Mesenchymal stem cell (in vitro differentiated cells and primary cell): ENCODE results near the gene ACSL3.

Source experiments
- DNase-seq: peaks from one replicate; pipeline ENCODE4 v3.0.0-alpha.2; 2013
- H2AFZ ChIP-seq: one replicate; pipeline ENCODE4 v1.6.1; 2013; ENCODE audit warnings: low read depth, mild to moderate bottlenecking, control low read depth, inconsistent platforms, low read length, moderate library complexity
- H2AK5ac ChIP-seq: 2 replicates; pipeline ENCODE4 v1.6.1; 2013; ENCODE audit warnings: low read length, moderate library complexity, mild to moderate bottlenecking, inconsistent platforms; ENCODE audit not compliant: severe bottlenecking
- H2BK120ac ChIP-seq: one replicate; pipeline ENCODE4 v1.6.1; 2013; ENCODE audit warnings: low read depth, mild to moderate bottlenecking, inconsistent platforms, low read length, moderate library complexity
- H2BK12ac ChIP-seq, 2 experiments: one replicate each; pipeline ENCODE4 v1.6.1; 2013; ENCODE audit warnings: inconsistent platforms in 2 of 2, low read length in 2 of 2, mild to moderate bottlenecking in 2 of 2, moderate library complexity in 2 of 2, control low read depth in 1 of 2
- H2BK15ac ChIP-seq: one replicate; pipeline ENCODE4 v1.6.1; 2013; ENCODE audit warnings: mild to moderate bottlenecking, low read depth, inconsistent platforms; ENCODE audit not compliant: poor library complexity, severe bottlenecking
- H2BK5ac ChIP-seq: 2 replicates; pipeline ENCODE4 v1.6.1; 2013; ENCODE audit warnings: low read depth, mild to moderate bottlenecking, low read length, control low read depth, inconsistent platforms; ENCODE audit not compliant: poor library complexity, severe bottlenecking
- H3K14ac ChIP-seq, 2 experiments: one replicate each; pipeline ENCODE4 v1.6.1; 2013; ENCODE audit warnings: inconsistent platforms in 2 of 2, low read length in 2 of 2, control low read depth in 1 of 2, mild to moderate bottlenecking in 1 of 2, moderate library complexity in 1 of 2
- H3K18ac ChIP-seq, 2 experiments: one replicate each; pipeline ENCODE4 v1.6.1; 2013; ENCODE audit warnings: inconsistent platforms in 2 of 2, low read length in 2 of 2, control low read depth in 1 of 2, low read depth in 1 of 2, mild to moderate bottlenecking in 1 of 2
- H3K23ac ChIP-seq, 2 experiments: one replicate each; pipeline ENCODE4 v1.6.1; 2013; ENCODE audit warnings: inconsistent platforms in 2 of 2, low read length in 2 of 2, mild to moderate bottlenecking in 2 of 2, moderate library complexity in 2 of 2, control low read depth in 1 of 2
- H3K27ac ChIP-seq: 2 replicates; pipeline ENCODE4 v1.5.1; 2013; ENCODE audit warnings: mild to moderate bottlenecking, moderate library complexity, low read length, control low read depth, inconsistent platforms; ENCODE audit not compliant: poor library complexity, severe bottlenecking
- H3K27me3 ChIP-seq, 2 experiments: 2 replicates each; pipeline versions ENCODE4 v1.6.1 to v1.7.0; 2013; ENCODE audit warnings: low read length in 2 of 2, mild to moderate bottlenecking in 2 of 2, moderate library complexity in 2 of 2, control low read depth in 1 of 2, inconsistent platforms in 1 of 2; ENCODE audit not compliant: control insufficient read depth in 1 of 2, insufficient read depth in 1 of 2
- H3K36me3 ChIP-seq, 2 experiments: 2 replicates each; pipeline versions ENCODE4 v1.6.1 to v1.7.0; 2013; ENCODE audit warnings: low read length in 2 of 2, control low read depth in 1 of 2, inconsistent platforms in 1 of 2, low read depth in 1 of 2, mild to moderate bottlenecking in 1 of 2; ENCODE audit not compliant: insufficient read depth in 2 of 2, control insufficient read depth in 1 of 2
- H3K4ac ChIP-seq, 2 experiments: one replicate each; pipeline ENCODE4 v1.6.1; 2013; ENCODE audit warnings: inconsistent platforms in 2 of 2, low read length in 2 of 2, mild to moderate bottlenecking in 2 of 2, moderate library complexity in 2 of 2, control low read depth in 1 of 2, low read depth in 1 of 2
- H3K4me1 ChIP-seq: 2 replicates; pipeline ENCODE4 v1.6.1; 2013; ENCODE audit warnings: low read depth, low read length, control low read depth; ENCODE audit not compliant: control insufficient read depth, insufficient read depth
- H3K4me2 ChIP-seq: 2 replicates; pipeline ENCODE4 v1.6.1; 2013; ENCODE audit warnings: low read length, mild to moderate bottlenecking, inconsistent platforms; ENCODE audit not compliant: poor library complexity, severe bottlenecking
- H3K4me3 ChIP-seq, 2 experiments: 2 replicates each; pipeline versions ENCODE4 v1.5.1 to v1.7.0; 2013; ENCODE audit warnings: low read length in 2 of 2, mild to moderate bottlenecking in 2 of 2, control low read depth in 1 of 2, low read depth in 1 of 2; ENCODE audit not compliant: insufficient read depth in 1 of 2
- H3K79me1 ChIP-seq: replicated peaks from 2 replicates; pipeline ENCODE4 v1.6.1; 2013; ENCODE audit warnings: mild to moderate bottlenecking, control low read depth, low read length, inconsistent platforms; ENCODE audit not compliant: poor library complexity, severe bottlenecking
- H3K9ac ChIP-seq: 2 replicates; pipeline ENCODE4 v1.7.0; 2013; ENCODE audit warnings: mild to moderate bottlenecking, low read length, moderate library complexity
- H3K9me3 ChIP-seq: 2 replicates; pipeline ENCODE4 v1.7.0; 2013; ENCODE audit warnings: mild to moderate bottlenecking, low read length; ENCODE audit not compliant: control insufficient read depth
- H4K8ac ChIP-seq: one replicate; pipeline ENCODE4 v1.6.1; 2013; ENCODE audit warnings: inconsistent platforms, mild to moderate bottlenecking, low read length, moderate library complexity
- H4K91ac ChIP-seq: one replicate; pipeline ENCODE4 v1.6.1; 2013; ENCODE audit warnings: mild to moderate bottlenecking, low read length, inconsistent platforms
- WGBS: methylation state at CpG from one replicate; pipeline ENCODE4 v1.1.7; 2013; ENCODE audit warnings: mixed read lengths; 5-methylcytosine and 5-hydroxymethylcytosine counted together

Gene ACSL3

DNA sequence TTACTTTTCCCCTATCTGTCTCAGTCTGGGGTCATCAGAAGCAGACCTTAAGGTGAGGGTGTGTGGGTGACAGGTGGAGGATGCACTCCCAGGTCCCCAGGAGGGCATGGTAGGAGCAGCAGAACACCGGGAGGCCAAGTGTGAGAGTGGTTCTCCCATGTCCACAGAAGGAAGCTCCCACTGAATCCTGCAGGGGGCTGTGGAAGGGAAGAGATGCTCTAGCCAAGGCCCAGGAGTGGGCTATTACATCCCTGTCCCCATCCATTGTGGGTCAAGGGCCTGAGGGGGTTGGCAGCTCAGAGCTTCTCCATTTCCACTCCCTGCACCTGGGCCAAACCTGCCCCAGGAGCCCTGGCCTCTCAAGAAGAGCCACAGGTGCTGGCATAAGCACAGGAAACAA lies 104.7 kb downstream of the ACSL3 start:
- H3K4me2 ChIP-seq = no peak overlapping the region
- no peak for DNase-seq
- peak overlapping the region; percentile 33 for H2AK5ac ChIP-seq
- H3K18ac ChIP-seq = no peak overlapping the region
- no peak overlapping the region for H2AFZ ChIP-seq
- H3K23ac ChIP-seq = no peak overlapping the region
- H3K4ac ChIP-seq = no peak overlapping the region
- H4K8ac ChIP-seq = no peak overlapping the region
- no peaks in the 10 kb centered on the region for H3K9me3 ChIP-seq
- peak overlapping the region in 1 of 2 experiments; percentile 63 for H2BK12ac ChIP-seq
- no peak overlapping the region for H3K9ac ChIP-seq
- no peak overlapping the region for H3K27ac ChIP-seq
- H3K79me1 ChIP-seq = no peaks in the 10 kb centered on the region
- H2BK120ac ChIP-seq = no peak overlapping the region
- H3K4me1 ChIP-seq = no peaks in the 10 kb centered on the region
- H3K4me3 ChIP-seq = no peak overlapping the region
- WGBS = 100% methylated on average over 1 of the region's 1 CpG
- H3K36me3 ChIP-seq = peaks cover 0 to 3% of the 10 kb centered on the region in 2 experiments
- no peak overlapping the region for H2BK15ac ChIP-seq
- no peak overlapping the region for H4K91ac ChIP-seq
- no peak overlapping the region for H3K14ac ChIP-seq
- no peaks in the 10 kb centered on the region for H3K27me3 ChIP-seq
- H2BK5ac ChIP-seq = no peak overlapping the region

DNA sequence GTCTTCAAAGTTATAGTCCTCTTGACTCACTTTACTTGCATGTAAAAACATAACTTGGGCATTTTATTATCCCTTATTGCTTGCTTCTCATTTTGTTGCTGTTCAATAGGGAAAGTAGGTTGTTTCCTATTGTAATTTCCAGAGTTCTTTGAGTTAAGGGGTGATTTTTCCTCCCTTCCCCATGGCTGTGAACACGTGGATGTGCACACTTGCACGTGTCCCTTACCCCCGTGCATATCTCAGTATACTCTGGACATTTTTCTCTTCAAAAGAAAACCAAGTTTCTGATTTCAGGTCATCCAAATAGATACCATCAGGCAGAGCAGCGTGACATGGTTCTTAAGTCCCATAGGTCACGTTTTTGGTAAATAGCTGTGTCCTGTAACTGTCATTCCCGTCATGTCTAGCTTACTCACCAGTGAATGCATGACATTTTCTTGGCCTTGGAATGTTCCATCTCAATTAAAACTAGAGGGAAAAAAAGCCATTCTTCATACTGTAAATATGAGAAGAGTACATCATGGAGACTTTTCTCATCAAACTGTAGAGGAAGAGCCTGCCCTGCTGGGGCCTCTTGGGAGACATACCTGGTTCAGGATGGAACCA lies 107.8 kb downstream of the ACSL3 start:
- H3K14ac ChIP-seq = no peak overlapping the region
- H3K4me1 ChIP-seq = peaks cover 5% of the 10 kb centered on the region

DNA sequence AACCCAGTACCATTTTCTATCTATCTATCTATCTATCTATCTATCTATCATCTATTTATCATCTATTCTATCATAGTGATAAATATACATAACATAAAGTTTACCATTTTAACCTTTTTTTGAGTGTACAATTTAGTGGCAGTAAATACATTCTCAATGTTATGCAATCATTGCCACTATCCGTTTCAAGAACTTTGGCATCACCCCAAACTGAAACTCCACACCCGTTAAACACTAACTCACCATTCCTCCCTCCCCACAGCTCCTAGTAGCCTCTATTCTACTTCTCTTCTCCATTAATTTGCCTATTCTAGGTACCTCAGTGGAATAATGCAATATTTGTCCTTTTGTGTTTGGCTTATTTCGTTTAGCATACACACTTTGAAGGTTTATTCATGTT lies 108.7 kb downstream of the ACSL3 start:
- Histone ChIP-seq H3K27ac (no peak overlapping the region), H3K4me3 (no peak overlapping the region), H3K9me3 (no peaks in the 10 kb centered on the region), H2BK120ac (no peak overlapping the region), H2AK5ac (no peak overlapping the region), H3K23ac (no peak overlapping the region), H3K4me1 (peaks cover 5% of the 10 kb centered on the region), H4K91ac (no peak overlapping the region), H2BK12ac (no peak overlapping the region), H3K4me2 (no peak overlapping the region), H3K36me3 (peaks cover 0 to 3% of the 10 kb centered on the region in 2 experiments), H3K4ac (no peak overlapping the region), H3K14ac (no peak overlapping the region), H4K8ac (no peak overlapping the region), H2BK5ac (no peak overlapping the region), H2BK15ac (no peak overlapping the region), H3K27me3 (peaks cover 0 to 3% of the 10 kb centered on the region in 2 experiments), H3K18ac (no peak overlapping the region), H2AFZ (no peak overlapping the region), H3K9ac (no peak overlapping the region), H3K79me1 (no peaks in the 10 kb centered on the region)
- WGBS = 76% methylated on average over 2 of the region's 3 CpGs
- no peak for DNase-seq

More for the DNA sequence above, 107.8 kb downstream of the ACSL3 start:
- no peak overlapping the region for H4K8ac ChIP-seq
- no peaks in the 10 kb centered on the region for H3K9me3 ChIP-seq
- peaks cover 0 to 3% of the 10 kb centered on the region in 2 experiments for H3K36me3 ChIP-seq
- no peak overlapping the region for H3K9ac ChIP-seq
- no peak overlapping the region for H3K27ac ChIP-seq
- no peaks in the 10 kb centered on the region for H3K79me1 ChIP-seq
- H3K4ac ChIP-seq = no peak overlapping the region
- no peak overlapping the region for H2BK12ac ChIP-seq
- H2BK5ac ChIP-seq = no peak overlapping the region
- H2BK120ac ChIP-seq = no peak overlapping the region
- H3K4me2 ChIP-seq = no peak overlapping the region
- H2AFZ ChIP-seq = no peak overlapping the region
- H3K23ac ChIP-seq = no peak overlapping the region
- H3K18ac ChIP-seq = no peak overlapping the region
- peaks cover 0 to 3% of the 10 kb centered on the region in 2 experiments for H3K27me3 ChIP-seq
- H4K91ac ChIP-seq = no peak overlapping the region
- DNase-seq = no peak
- no peak overlapping the region for H3K4me3 ChIP-seq
- no peak overlapping the region for H2BK15ac ChIP-seq
- 93% methylated on average over 6 of the region's 6 CpGs for WGBS
- no peak overlapping the region for H2AK5ac ChIP-seq

DNA sequence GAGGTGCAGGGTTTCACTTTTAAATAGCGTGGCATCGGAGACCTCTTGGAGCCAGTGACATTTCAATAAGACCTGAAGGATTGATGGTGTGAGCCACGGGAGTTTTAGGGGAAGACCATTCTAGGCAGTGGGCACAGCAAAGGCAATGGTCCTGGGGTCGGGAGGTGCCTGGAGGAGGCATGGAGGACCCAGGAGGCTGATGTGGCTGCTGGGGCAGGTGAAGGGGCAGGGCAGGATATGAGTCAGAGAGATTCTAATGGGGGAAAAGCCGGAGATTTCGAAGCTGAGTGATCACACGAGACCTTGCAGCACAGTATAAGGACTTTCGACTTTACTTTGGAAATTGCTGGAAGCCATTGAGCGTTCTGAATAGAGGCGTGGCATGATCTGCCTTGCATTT lies 111.6 kb downstream of the ACSL3 start:
- peaks cover 8% of the 10 kb centered on the region for H3K4me1 ChIP-seq
- no peaks in the 10 kb centered on the region for H3K79me1 ChIP-seq
- H3K27ac ChIP-seq = no peak overlapping the region
- H3K36me3 ChIP-seq = no peaks in the 10 kb centered on the region
- H2AK5ac ChIP-seq = no peak overlapping the region
- H2BK120ac ChIP-seq = no peak overlapping the region
- no peak overlapping the region for H4K91ac ChIP-seq
- peak overlapping the region; percentile 73 for H2BK15ac ChIP-seq
- no peak overlapping the region for H3K9ac ChIP-seq
- H3K4ac ChIP-seq = peak overlapping the region in 1 of 2 experiments; percentile 27
- H3K4me2 ChIP-seq = no peak overlapping the region
- no peaks in the 10 kb centered on the region for H3K9me3 ChIP-seq
- no peak overlapping the region for H3K23ac ChIP-seq
- 85% methylated on average over 10 of the region's 10 CpGs for WGBS
- peak overlapping the region; percentile 3 to 79 for H2BK12ac ChIP-seq
- peak overlapping the region; percentile 71 for H4K8ac ChIP-seq
- DNase-seq = no peak
- no peak overlapping the region for H3K4me3 ChIP-seq
- H3K27me3 ChIP-seq = peaks cover 0 to 3% of the 10 kb centered on the region in 2 experiments
- H2BK5ac ChIP-seq = no peak overlapping the region
- H2AFZ ChIP-seq = peak overlapping the region; percentile 8
- H3K18ac ChIP-seq = peak overlapping the region; percentile 16 to 46
- peak overlapping the region in 1 of 2 experiments; percentile 55 for H3K14ac ChIP-seq
